GM19099 (cell line): ENCODE measurements around the gene JMJD1C.

ENCODE experiments used
- POLR2A ChIP-seq: IDR thresholded peaks from 3 replicates; pipeline ENCODE4 v1.6.1; 2011; ENCODE audit warnings: low read depth; ENCODE audit not compliant: insufficient read length; ENCODE audit errors: extremely low read depth

The JMJD1C gene

GRCh38 chr10:63430999-63431356 is 34.8 kb downstream of the JMJD1C start:
- no peak for TF ChIP-seq POLR2A

- no peak for TF ChIP-seq POLR2A
Measured at GRCh38 chr10:63430091-63430998, 35.4 kb downstream of the JMJD1C start.

GRCh38 chr10:63429281-63429680 is 36.5 kb downstream of the JMJD1C start:
- no peak for TF ChIP-seq POLR2A

GRCh38 chr10:63427013-63427412 is 38.8 kb downstream of the JMJD1C start:
- no peak for TF ChIP-seq POLR2A

- no peak for TF ChIP-seq POLR2A
Measured at GRCh38 chr10:63425512-63425911, 40.3 kb downstream of the JMJD1C start.

- no peak for TF ChIP-seq POLR2A
Measured at GRCh38 chr10:63424576-63424975, 41.2 kb downstream of the JMJD1C start.

GRCh38 chr10:63423494-63423893 is 42.3 kb downstream of the JMJD1C start:
- TF ChIP-seq POLR2A = no peak

GRCh38 chr10:63421591-63421990 is 44.2 kb downstream of the JMJD1C start:
- no peak for TF ChIP-seq POLR2A

GRCh38 chr10:63416376-63416775 is 49.4 kb downstream of the JMJD1C start:
- TF ChIP-seq POLR2A = no peak

- no peak for TF ChIP-seq POLR2A
Measured at GRCh38 chr10:63415640-63416244, 50.0 kb downstream of the JMJD1C start.

- TF ChIP-seq POLR2A = no peak
Measured at GRCh38 chr10:63414481-63415260, 51.1 kb downstream of the JMJD1C start.

GRCh38 chr10:63413429-63413828 is 52.3 kb downstream of the JMJD1C start:
- no peak for TF ChIP-seq POLR2A

GRCh38 chr10:63412304-63412703 is 53.5 kb downstream of the JMJD1C start:
- no peak for TF ChIP-seq POLR2A

- TF ChIP-seq POLR2A = no peak
Measured at GRCh38 chr10:63410633-63411032, 55.1 kb downstream of the JMJD1C start.

- no peak for TF ChIP-seq POLR2A
Measured at GRCh38 chr10:63409465-63410027, 56.2 kb downstream of the JMJD1C start.
